CD4-positive, alpha-beta T cell treated with Interleukin-15 for 1 hour (primary cell): ENCODE measurements around the gene BPGM.
"Not testable (repeated sequence)": the region's sequence is repeated elsewhere in the genome, so short reads cannot be mapped to it uniquely, and the experiment has no call there.

Experiments used
- DNase-seq: peaks from one replicate; pipeline ENCODE4 v3.0.0-alpha.2; 2020

BPGM gene

GRCh38 chr7:134669388-134669787 is 22.7 kb downstream of the BPGM start:
- no peak for DNase-seq

GRCh38 chr7:134669845-134670373 is 23.3 kb downstream of the BPGM start:
- DNase-seq: peak; percentile 88

GRCh38 chr7:134671609-134672008 is 25.0 kb downstream of the BPGM start:
- DNase-seq: no peak

GRCh38 chr7:134674424-134674823 is 27.8 kb downstream of the BPGM start:
- no peak for DNase-seq

GRCh38 chr7:134676743-134677142 is 30.1 kb downstream of the BPGM start:
- DNase-seq: no peak

GRCh38 chr7:134678115-134678514 is 31.5 kb downstream of the BPGM start:
- no peak for DNase-seq

GRCh38 chr7:134679006-134679405 is 32.4 kb downstream of the BPGM start:
- no peak for DNase-seq

- no peak for DNase-seq
Measured at GRCh38 chr7:134684165-134684564, 37.5 kb downstream of the BPGM start.

- DNase-seq: no peak
Measured at GRCh38 chr7:134685250-134685649, 38.6 kb downstream of the BPGM start.

- no peak for DNase-seq
Measured at GRCh38 chr7:134686786-134687185, 40.1 kb downstream of the BPGM start.

- not testable (repeated sequence) for DNase-seq
Measured at GRCh38 chr7:134689550-134689949, 42.9 kb downstream of the BPGM start.

GRCh38 chr7:134690016-134690415 is 43.4 kb downstream of the BPGM start:
- no peak for DNase-seq

GRCh38 chr7:134690614-134691504 is 44.2 kb downstream of the BPGM start:
- DNase-seq: no peak

- DNase-seq: no peak
Measured at GRCh38 chr7:134691546-134692343, 45.1 kb downstream of the BPGM start.

GRCh38 chr7:134692344-134692705 is 45.7 kb downstream of the BPGM start:
- DNase-seq: no peak

- DNase-seq: no peak
Measured at GRCh38 chr7:134693256-134693655, 46.6 kb downstream of the BPGM start.

GRCh38 chr7:134694299-134694698 is 47.6 kb downstream of the BPGM start:
- no peak for DNase-seq

- DNase-seq: no peak
Measured at GRCh38 chr7:134694767-134695166, 48.1 kb downstream of the BPGM start.

GRCh38 chr7:134695321-134695860 is 48.7 kb downstream of the BPGM start:
- no peak for DNase-seq

- DNase-seq: no peak
Measured at GRCh38 chr7:134696261-134696660, 49.6 kb downstream of the BPGM start.

GRCh38 chr7:134697205-134697886 is 50.7 kb downstream of the BPGM start:
- no peak for DNase-seq

- no peak for DNase-seq
Measured at GRCh38 chr7:134698481-134698880, 51.8 kb downstream of the BPGM start.
